ENCODE results near the gene FOXL1.

DNA sequence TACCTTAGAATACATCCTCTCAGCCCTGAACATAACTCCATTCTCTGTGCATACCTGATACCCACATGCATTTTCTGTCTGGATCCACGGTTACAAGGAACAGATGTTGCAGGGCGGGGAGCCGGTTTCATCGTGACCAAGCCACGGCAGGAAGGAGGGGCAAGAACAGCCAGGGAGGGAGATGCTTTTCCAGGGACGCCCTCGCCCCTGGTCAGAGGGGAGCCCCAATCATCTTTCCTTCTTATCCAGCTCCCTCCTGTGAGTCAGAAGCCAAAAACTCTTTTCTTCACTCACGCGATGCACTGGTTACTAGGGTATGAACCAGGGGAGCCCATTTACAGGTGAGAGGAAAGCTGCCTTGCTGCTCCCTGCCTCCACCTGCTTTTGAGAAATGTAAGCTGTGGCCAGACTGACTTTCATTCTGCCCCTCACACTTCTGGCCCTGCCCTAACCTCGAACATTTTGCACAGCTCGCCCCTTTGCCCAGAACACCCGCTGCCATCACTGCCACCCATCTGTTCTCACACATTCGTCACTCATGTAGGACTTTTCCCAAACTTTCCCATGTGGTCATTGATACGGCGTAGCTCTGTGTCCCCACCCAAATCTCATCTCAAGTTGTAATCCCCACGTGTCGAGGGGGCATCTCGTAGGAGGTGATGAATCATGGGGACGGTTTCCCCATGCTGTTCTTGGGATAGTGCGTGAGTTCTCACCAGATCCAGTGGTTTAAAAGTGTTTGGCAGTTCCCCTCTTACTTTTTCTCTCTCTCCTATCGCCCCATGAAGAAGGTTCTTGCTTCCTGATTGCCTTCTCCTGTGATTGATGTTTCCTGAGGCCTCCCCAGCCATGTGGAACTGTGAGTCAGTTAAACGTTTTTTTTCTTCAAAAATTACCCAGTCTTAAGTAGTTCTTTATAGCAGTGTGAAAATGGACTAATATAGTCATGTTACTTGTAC is 20.5 kb downstream of the FOXL1 start:
- TF ChIP-seq, protein P1, sequence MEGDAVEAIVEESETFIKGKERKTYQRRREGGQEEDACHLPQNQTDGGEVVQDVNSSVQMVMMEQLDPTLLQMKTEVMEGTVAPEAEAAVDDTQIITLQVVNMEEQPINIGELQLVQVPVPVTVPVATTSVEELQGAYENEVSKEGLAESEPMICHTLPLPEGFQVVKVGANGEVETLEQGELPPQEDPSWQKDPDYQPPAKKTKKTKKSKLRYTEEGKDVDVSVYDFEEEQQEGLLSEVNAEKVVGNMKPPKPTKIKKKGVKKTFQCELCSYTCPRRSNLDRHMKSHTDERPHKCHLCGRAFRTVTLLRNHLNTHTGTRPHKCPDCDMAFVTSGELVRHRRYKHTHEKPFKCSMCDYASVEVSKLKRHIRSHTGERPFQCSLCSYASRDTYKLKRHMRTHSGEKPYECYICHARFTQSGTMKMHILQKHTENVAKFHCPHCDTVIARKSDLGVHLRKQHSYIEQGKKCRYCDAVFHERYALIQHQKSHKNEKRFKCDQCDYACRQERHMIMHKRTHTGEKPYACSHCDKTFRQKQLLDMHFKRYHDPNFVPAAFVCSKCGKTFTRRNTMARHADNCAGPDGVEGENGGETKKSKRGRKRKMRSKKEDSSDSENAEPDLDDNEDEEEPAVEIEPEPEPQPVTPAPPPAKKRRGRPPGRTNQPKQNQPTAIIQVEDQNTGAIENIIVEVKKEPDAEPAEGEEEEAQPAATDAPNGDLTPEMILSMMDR (IDR thresholded peaks at IDR 0.05): no peak
- no peak for TF ChIP-seq POLR2A (IDR thresholded peaks at IDR 0.05)
